ENCODE measurements around the gene ANKRD33.

Gene ANKRD33

GRCh38 chr12:51862947-51863346 lies 25.0 kb upstream of the ANKRD33 start:
- no peak for DNase-seq

- DNase-seq: no peak
Measured at GRCh38 chr12:51863363-51863932, 24.5 kb upstream of the ANKRD33 start.

DNA sequence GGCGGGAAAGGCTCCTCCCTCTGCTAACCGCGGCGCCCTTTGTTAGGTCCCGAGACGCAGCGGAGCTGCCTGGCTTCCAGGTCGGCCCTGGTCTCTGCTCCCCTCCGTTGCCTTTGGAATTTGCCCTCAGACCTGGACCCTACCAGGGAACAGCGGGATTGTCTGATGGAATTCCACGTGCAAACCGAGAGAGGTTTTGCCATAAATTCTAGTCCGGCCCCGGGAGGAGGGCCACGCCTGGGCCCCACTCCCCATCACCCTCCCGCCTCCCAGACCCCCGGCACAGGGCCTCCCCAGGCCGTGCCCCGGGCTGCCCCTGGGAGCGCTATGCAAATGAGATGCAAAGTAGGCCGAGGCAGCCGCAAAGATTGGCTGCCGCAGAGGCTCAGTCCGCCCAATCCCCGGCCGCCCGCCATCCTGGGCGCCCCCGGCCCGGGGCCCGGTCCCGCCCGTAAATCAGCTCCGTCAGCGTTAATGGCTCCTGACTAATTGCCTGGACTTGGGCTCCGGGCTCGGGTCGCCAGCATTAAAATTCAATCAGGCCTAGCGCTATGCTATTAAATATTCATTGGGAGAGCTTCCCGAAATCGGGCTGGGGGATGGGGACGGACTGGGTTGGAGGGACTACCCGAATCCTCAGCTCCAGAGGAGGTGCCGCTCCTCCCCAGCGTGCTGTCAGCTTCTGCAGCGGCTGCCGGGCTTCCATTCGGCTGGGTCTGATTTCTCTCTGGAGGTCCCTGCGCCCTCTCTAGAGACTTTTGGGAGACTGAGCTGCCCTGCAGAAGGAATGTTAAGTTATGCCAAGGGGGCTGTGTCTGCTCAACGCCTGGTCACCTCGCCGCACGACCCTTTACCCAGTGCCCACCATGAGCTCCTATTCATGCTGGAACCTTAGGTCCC lies 23.7 kb upstream of the ANKRD33 start:
- DNase-seq: no peak

GRCh38 chr12:51864833-51865670 lies 22.9 kb upstream of the ANKRD33 start:
- DNase-seq: no peak

GRCh38 chr12:51865757-51866270 lies 22.1 kb upstream of the ANKRD33 start:
- no peak for DNase-seq

DNA sequence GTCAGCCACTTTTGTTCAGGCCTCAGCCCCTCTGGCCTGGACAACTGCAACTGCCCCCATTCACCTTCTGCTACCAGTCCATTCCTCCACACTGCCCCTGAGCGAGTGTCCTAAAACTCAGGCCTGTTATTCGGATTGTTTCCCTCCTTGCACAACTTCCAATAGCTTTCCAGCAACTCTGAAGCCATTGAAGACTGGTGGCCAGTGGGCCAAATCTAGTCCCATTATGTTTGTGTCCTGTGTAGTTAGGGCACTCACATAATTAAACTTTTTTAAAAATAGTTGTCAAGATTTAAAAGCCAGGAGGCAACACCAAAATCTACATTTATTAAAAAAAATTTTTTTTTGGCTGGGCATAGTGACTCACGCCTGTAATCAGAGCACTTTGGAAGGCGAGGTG lies 21.6 kb upstream of the ANKRD33 start:
- no peak for DNase-seq

DNA sequence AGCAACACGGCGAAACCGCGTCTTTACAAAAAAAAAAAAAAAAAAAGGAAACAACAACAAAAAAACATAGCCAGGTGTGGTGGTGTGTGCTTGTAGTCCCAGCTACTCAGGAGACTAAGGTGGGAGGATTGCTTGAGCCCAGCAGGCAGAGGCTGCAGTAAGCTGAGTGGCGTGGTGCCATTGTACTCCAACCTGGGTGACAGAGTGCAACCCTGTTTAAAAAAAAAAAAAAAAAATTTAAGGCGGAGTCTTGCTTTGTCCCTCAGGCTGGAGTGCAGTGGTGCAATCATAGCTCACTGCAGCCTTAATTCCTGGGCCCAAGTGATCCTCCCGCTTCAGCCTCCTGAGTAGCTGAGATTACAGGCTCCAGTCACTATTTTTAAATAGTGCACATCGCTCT lies 21.1 kb upstream of the ANKRD33 start:
- no peak for DNase-seq

- DNase-seq: no peak
Measured at GRCh38 chr12:51867371-51867770, 20.5 kb upstream of the ANKRD33 start.

DNA sequence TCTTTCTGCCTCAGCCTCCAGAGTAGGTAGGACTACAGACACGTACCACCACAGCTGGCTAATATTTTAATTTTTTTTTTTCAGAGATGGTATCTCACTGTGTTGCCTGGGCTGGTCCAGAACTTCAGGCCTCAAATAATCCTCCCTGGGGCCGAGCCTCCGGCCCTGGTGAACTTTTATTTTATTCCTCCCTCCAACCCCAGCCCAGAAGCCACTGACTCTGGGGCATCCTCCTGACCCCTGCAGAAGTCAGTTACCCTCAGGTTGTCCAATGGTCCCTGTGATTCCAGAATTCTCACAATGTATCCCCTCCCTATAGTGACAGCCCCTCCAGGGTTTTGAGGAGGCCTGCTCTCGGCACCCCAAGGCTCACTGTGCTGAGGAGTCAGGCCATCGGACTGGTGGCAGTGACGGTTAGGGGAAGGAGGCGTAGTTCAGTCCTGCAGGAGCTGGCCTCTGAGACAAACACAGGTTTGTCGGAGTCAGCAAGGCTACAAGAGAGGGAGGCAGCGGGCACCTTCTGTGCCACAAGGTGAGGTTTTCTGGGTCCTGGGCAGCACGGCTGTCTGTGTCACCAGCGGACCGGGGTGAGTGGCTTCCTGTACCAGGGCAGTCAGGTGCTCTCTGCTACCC lies 20.0 kb upstream of the ANKRD33 start:
- DNase-seq: no peak

- no peak for DNase-seq
Measured at GRCh38 chr12:51868821-51869495, 18.9 kb upstream of the ANKRD33 start.

DNA sequence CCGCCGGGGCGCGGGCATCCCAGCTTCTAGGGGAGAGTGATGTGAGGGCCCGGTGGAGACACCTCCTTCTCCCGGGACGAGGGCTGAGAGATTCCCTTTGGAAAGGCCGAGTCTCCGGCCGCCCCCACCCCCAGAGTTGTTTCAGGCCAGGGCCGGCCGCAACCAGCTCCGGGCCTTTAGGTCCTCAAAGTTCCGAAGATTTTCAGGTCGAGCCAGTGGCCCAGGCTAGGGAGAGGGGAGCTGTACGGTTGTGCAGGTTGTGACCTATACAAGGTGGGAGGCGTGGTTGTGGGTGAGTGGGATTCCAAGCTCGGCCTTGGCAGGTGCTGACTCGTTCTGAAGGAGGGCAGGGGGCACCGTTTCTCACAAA lies 18.4 kb upstream of the ANKRD33 start:
- DNase-seq: no peak

- no peak for DNase-seq
Measured at GRCh38 chr12:51869931-51870330, 18.0 kb upstream of the ANKRD33 start.

GRCh38 chr12:51870504-51870903 lies 17.4 kb upstream of the ANKRD33 start:
- DNase-seq: no peak

DNA sequence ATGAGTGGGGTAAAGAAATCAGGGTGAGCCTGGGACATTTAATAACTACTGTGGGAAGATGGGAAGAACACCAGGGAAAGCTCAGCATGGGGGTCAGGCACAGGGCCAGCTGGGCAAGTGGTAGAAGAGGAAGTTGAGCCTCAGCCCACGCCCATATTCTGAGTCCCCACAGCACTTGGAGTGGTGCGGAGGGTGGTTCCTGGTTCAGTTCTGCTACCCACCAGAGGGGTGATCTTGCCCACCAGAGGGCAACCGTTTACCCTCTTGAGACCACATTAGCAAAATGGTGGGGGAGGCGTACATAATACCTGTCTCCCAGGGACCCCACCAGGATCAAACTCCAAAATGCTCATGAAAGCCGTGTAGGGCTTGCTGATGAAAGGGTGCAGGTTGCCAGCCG lies 16.8 kb upstream of the ANKRD33 start:
- DNase-seq: no peak

DNA sequence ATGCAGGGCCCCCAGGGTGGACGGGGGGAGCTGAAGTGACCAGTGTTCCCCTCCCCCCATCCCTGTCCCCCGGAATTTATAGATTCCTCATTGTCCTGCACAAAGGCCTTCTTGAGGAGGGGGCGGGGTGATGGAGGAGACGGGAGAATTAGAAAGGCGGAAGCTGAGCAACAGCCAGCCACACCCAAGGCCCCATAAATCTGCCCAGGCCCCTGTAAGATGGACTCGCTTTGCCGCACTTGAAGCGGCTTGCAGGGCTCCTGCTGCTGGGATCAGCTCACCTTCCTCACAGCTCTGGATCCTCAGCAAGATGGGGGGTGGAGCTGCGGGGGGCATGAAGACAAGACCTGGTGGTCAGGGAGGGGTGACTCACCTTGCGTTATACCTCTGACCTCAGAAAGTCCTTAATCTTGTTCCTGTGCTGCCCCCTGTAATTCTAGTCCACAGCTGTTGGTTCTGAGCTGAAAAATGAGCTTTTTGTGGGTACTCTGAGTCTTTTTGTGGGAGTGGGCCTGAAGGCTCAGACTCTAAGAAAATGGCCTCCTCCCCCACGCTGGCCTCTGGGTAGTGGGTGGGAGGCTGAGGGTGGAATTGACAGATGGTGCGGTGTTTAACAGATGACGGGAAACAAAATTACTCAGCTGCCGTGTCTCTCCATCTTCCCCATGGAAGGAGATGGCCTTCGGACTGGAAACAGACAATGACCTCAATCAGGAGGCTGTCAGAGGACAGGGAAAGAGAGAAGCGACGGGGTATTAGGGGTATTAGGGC lies 15.8 kb upstream of the ANKRD33 start:
- no peak for DNase-seq

GRCh38 chr12:51872689-51872981 lies 15.3 kb upstream of the ANKRD33 start:
- no peak for DNase-seq

DNA sequence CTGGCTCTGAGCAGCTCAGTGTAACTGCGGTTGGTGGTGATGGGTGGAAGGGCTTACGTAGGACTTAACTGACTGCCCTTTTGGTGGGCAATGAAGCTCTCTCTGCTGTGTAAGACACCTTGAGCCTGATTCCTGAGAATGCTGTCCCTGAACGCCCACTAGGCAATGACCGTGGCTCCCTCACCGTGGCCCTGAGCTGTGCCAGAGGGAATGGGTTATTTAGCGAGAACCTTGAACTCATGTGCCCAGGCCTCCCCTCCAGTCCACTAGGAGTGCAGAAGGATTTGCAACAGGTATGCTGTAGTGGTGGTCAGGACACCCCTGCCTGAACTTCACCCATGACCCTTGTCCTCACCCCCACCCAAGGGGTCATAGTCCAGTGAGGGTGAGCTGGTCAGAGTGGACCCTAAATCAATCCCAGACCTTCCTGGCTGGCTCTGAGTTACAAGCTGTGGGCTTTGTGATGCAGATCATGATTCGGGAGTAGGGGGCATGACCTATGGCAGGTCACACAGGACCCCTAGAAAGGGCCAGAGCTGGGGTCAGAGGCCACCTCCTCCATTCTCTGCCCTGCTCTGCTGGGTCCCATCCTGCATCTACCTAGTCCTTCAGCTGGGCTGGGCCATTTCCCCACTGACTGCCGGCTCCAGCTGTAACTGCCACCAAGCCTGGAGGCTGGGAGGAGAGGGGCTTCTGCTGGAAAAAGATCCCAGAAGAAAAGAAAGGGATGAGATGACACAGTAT lies 14.5 kb upstream of the ANKRD33 start:
- DNase-seq: no peak

DNA sequence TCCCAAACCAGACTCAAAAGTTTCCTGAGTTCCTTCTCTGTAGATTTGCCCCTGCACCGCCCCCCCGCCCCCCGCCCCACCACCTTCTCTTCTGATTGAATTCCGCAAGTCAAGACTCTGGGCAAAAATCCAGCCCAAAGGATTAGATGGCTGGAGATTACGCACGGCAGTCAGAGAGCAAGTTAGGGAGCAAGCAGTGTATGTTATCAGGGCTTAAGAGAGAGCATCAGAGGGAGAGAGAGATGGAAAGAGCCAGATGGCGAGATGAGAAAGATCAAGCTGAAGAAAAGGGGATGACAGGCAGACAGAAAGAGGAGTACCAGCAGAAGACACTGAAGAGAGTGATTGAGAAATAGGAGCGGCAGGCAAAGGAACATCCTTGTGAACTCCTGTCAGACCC lies 13.9 kb upstream of the ANKRD33 start:
- DNase-seq: no peak

DNA sequence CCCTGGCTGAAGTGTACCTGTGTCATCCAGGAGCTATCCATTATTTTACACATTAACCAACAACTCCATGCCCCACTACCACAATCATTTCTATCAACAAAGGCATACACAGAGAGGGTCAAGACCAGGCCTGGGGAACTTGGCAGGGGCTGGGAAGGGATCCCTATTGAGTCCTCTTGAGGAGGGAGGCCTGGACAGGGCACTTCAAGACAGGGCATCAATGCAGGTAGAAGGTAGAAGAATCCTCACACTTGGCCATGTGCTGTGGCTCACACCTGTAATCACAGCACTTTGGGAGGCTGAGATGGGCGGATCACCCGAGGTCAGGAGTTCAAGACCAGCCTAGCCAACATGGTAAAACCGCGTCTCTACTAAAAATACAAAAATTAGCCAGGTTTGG lies 13.4 kb upstream of the ANKRD33 start:
- DNase-seq: no peak

DNA sequence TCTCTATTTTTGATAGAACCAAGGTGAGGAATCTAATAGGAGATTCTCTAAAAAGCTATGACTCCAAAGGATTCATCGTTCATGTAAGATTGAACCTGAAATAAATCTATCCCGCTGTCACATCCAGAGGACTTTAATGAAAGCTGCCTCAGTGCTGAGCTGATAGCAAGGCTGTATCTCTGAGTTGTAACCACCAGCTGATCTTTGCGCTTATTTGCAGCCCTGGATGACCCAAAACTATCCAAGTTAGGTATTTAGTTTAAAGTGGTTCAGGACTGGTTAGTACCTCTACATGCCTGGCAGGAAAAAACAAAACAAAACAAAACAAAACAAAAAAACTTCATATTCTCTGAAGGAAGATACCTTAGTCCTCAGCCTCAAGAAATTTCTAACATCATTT lies 8.8 kb upstream of the ANKRD33 start:
- no peak for DNase-seq

DNA sequence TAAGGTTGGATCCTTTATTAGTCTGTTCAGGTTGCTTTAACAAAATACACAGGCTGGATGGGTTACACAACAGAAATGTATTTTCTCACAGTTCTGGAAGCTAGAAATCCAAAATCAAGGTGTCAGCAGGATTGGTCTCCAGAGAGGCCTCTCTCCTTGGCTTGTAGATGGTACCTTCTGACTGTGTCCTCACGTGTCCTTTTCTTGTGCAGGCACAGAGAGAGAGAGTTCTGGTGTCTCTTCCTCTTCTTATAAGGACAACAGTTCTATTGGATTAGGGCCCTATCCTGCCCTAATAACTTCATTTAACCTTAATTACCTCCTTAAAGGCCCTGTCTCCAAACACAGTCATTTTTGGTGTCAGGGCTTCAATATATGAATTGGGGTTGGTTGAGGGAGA lies 4.6 kb upstream of the ANKRD33 start:
- DNase-seq: no peak
